IPS-15b (cell line): Measurements from ENCODE around the gene CYB561D2.

Experiments
- H3K27me3 ChIP-seq: one replicate; pipeline ENCODE4 v1.6.1; 2013; ENCODE audit warnings: low read length; ENCODE audit not compliant: control insufficient read depth, insufficient read depth
- H3K36me3 ChIP-seq: one replicate; pipeline ENCODE4 v1.6.1; 2013; ENCODE audit warnings: low read length; ENCODE audit not compliant: control insufficient read depth, insufficient read depth
- H3K4me1 ChIP-seq: one replicate; pipeline ENCODE4 v1.6.1; 2013; ENCODE audit warnings: mild to moderate bottlenecking, low read length; ENCODE audit not compliant: control insufficient read depth, insufficient read depth
- H3K4me3 ChIP-seq: one replicate; pipeline ENCODE4 v1.5.1; 2013; ENCODE audit warnings: low read depth, low read length
- H3K9ac ChIP-seq: one replicate; pipeline ENCODE4 v1.6.1; 2013; ENCODE audit warnings: low read depth, mild to moderate bottlenecking, low read length
- H3K9me3 ChIP-seq: one replicate; pipeline ENCODE4 v1.6.1; 2013; ENCODE audit warnings: mild to moderate bottlenecking, low read length; ENCODE audit not compliant: control insufficient read depth, insufficient read depth

The CYB561D2 gene

DNA sequence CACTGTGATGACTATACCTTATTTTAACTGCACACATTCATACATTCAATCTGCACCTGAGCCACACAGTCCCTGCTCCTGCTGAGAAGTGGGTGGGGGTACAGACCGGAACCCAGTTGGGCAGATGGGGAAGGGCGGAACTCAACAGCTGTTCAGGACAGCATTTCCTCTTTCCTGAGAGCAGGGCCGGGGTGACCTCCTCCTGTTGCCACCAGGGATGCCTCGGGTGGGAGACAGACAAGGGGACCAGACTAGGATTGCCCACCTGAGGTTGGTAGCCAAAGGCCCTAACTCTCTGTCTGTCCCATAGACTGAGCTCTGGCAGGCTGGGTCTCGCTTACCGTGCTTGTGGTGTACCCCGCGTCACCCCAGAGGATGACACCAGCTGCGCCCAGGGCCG, 32.0 kb upstream of the CYB561D2 start:
- Histone ChIP-seq H3K36me3 (peaks cover 35% of the 10 kb centered on the region), H3K27me3 (no peaks in the 10 kb centered on the region), H3K9ac (no peak overlapping the region), H3K4me3 (no peak overlapping the region), H3K4me1 (peaks cover 7% of the 10 kb centered on the region), H3K9me3 (no peaks in the 10 kb centered on the region)

GRCh38 chr3:50319181-50319893, 31.3 kb upstream of the CYB561D2 start:
- no peak overlapping the region for H3K9ac ChIP-seq
- peaks cover 35% of the 10 kb centered on the region for H3K36me3 ChIP-seq
- H3K4me1 ChIP-seq: peaks cover 7% of the 10 kb centered on the region
- no peaks in the 10 kb centered on the region for H3K27me3 ChIP-seq
- no peak overlapping the region for H3K4me3 ChIP-seq
- H3K9me3 ChIP-seq: no peaks in the 10 kb centered on the region

- peak overlapping the region; percentile 99 for H3K4me3 ChIP-seq
- H3K9ac ChIP-seq: peak overlapping the region; percentile 94
- H3K36me3 ChIP-seq: peaks cover 35% of the 10 kb centered on the region
- H3K4me1 ChIP-seq: peaks cover 7% of the 10 kb centered on the region
- H3K9me3 ChIP-seq: no peaks in the 10 kb centered on the region
- H3K27me3 ChIP-seq: no peaks in the 10 kb centered on the region
These were observed 30.6 kb upstream of the CYB561D2 start for GRCh38 chr3:50319894-50320625.

DNA sequence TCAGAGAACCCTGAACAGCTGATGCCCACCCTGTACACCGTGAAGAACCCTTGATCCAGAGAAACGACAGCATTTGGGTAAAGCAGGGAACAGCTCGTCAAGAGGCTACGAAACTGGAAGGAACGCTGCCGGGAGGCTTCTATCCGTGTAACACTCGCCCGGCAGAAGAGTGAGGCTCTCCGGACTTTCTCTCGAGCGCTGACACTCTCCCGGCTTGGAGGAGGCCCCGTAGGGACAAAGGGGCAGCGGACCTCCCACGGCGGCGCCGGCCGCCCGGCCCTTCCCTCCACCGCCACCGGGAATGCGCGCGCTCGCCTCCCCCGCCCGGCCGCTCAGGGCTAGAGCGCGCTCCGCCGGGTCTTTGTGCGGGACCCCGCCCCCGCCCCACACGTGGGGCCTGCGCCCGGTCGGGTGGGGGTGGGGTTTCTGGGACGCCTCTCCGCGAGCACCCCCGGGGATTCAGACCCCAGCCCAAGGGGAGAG, 29.8 kb upstream of the CYB561D2 start:
- H3K27me3 ChIP-seq: no peaks in the 10 kb centered on the region
- peaks cover 40% of the 10 kb centered on the region for H3K36me3 ChIP-seq
- H3K9ac ChIP-seq: peak overlapping the region; percentile 100
- H3K9me3 ChIP-seq: no peaks in the 10 kb centered on the region
- H3K4me1 ChIP-seq: peaks cover 7% of the 10 kb centered on the region
- peak overlapping the region; percentile 99 for H3K4me3 ChIP-seq

DNA sequence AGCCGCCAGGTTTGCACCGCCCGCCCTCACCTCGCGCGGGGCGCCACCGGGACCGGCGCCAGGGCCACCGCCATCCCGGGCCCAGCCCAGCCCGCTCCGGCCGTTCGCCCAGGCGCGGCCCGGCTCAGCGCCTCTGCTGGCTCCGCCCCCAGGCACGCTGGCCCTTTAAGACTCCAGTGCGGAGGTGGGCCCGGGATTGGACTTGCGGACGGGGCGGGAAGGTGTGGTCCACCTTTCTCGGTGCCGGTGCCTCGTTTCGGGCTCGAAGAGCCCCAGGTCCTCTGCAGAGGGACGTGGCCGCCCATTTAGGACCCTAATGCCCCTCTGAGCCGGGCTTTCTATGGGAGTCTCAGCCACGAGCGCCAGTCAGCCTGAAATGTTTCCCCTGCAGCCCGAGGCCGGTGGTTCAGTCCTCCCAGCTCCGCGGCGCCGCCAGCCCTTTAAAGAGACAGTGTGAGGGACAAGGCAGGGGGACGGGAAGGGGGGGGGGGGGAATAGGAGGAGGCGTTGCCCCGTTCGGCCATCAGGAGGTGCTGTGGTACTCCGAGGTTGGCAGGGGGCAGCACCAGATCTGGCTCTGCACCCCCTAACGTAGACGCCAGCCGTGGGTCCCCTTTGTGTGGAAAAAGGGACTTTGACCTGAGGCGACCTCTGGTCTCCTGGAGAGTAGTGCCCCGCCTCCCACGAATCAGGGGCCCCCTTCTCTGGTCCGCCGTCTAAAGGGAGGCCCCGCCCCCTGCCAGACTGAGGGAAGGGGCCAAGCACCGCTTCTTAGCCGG, 29.1 kb upstream of the CYB561D2 start:
- Histone ChIP-seq H3K9ac (peak overlapping the region; percentile 100), H3K9me3 (no peaks in the 10 kb centered on the region), H3K4me1 (peaks cover 7% of the 10 kb centered on the region), H3K27me3 (no peaks in the 10 kb centered on the region), H3K4me3 (peak overlapping the region; percentile 99), H3K36me3 (peaks cover 38% of the 10 kb centered on the region)

DNA sequence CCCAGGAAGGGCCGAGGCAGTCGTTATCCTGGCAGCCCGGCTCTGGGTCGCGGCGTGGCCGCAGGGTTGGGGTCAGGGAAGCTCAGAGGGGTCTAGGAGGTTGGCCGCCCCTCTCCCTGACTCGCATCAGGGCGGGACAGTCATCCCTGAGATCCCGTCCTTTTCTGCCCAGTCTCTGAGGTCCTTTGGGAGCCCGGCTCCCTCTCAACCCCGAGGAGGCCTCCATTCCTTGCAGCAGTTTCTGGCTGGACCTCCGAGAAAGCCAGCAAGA, 28.6 kb upstream of the CYB561D2 start:
- Histone ChIP-seq H3K36me3 (peaks cover 37% of the 10 kb centered on the region), H3K9me3 (no peaks in the 10 kb centered on the region), H3K4me3 (peak overlapping the region; percentile 99), H3K27me3 (no peaks in the 10 kb centered on the region), H3K4me1 (peaks cover 7% of the 10 kb centered on the region), H3K9ac (peak overlapping the region; percentile 71)

DNA sequence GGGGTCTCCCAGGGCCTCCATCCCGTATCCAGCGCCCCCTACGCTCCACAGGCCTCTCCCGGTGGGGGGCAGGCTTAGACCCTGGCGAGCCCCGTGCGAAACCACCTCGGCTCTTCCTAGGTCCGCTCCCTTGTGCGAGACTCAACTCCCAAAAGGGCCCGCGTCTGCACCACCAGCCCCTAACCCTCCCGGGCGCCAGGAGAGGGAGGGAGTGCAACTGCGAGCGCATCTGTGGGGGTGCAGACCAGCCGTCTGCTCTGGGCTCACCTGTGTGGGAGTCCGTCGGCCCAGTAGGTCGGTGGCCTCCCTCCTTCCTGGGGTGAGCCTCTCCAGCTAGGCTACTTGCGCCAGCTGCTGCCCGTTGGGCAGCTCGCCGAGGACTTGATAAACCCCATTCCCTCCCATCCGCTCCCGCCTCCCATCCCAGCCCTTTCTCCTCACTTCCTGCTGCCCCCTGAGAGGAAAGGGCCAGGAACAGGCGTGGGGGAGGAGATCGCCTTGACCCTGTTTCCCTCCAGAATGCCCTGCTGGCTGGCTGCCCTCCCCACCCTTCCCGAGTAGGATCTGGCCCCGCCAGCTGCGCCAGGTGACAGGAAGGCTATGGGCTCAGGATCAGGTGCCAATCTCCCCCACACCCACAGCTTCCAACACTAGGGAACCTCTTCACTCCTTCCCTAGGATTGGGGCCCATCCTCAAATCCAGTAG, 28.1 kb upstream of the CYB561D2 start, which contains the start of gene HYAL2:
Gene HYAL2 (minus strand): TSS at position 360 of the 706 bp plus-strand sequence. CDS start 2,256 bp downstream, outside the sequence.
- H3K36me3 ChIP-seq: peaks cover 32% of the 10 kb centered on the region
- H3K4me1 ChIP-seq: peaks cover 7% of the 10 kb centered on the region

DNA sequence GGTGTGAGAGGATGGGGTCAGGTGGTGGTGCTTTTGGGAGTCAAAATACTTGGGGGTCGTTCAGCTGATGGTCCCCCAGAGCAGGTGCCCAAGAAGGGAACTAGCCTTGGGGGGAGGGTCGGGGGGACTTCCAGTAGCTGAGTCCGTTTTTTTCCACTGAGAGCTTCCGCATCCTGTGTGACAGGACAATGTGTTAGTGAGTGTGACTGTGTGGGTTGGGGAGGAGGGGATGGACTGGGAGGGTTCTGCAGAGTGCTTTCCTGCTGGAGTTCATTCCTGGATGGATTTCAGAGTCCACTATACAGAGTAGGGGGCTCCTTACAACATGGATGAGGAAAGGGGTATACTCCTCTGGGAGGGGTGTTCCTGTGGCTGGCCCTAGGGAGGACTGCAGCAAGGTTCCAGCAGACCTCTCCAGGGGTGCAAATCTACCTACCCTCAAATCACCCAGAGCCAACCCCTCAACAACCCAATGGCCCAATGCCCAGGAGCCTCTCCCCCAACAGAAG, 27.5 kb upstream of the CYB561D2 start:
- peak overlapping the region; percentile 99 for H3K4me3 ChIP-seq
- peaks cover 28% of the 10 kb centered on the region for H3K36me3 ChIP-seq
- H3K9me3 ChIP-seq: no peaks in the 10 kb centered on the region
- peaks cover 7% of the 10 kb centered on the region for H3K4me1 ChIP-seq
- H3K27me3 ChIP-seq: no peaks in the 10 kb centered on the region
- no peak overlapping the region for H3K9ac ChIP-seq

More for the DNA sequence above, 28.1 kb upstream of the CYB561D2 start, which contains the start of gene HYAL2:
- H3K9ac ChIP-seq: peak within 1 kb of the TSS; percentile 100
- no peaks in the 10 kb centered on the region for H3K9me3 ChIP-seq
- H3K27me3 ChIP-seq: no peaks in the 10 kb centered on the region
- peak within 1 kb of the TSS; percentile 99 for H3K4me3 ChIP-seq

DNA sequence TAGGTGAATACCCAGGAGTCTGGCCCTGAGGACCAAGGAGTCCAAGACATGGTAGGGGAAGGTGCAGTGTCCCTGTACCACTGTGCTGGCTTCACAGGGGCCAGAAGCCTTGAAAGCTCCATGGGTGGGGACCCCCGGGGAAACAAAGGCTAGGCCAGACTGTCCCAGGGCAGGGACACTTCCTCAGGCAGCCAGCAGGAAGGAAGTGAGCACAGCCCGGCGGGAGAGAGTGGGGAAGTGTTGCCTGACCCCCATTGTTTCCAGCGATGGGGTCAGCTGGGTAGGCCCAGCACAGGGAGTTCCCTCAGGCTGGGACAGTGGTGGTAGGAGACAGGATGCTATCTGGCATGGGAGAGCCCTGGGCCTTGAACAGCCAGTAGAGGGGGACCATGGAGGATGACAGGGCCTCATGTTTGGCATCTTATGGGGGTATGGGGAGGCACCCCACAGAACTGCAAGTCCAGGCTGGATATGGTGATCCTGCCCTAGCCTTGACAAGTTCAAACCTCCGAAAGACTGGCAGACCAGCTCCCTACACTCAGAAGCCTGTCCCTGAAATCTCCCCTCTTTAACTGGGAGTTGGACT, 27.0 kb upstream of the CYB561D2 start:
- no peaks in the 10 kb centered on the region for H3K27me3 ChIP-seq
- no peak overlapping the region for H3K9ac ChIP-seq
- H3K36me3 ChIP-seq: peaks cover 22% of the 10 kb centered on the region
- no peak overlapping the region for H3K4me3 ChIP-seq
- H3K4me1 ChIP-seq: peaks cover 7% of the 10 kb centered on the region
- no peaks in the 10 kb centered on the region for H3K9me3 ChIP-seq

- H3K9ac ChIP-seq: no peak overlapping the region
- peaks cover 14% of the 10 kb centered on the region for H3K36me3 ChIP-seq
- peaks cover 7% of the 10 kb centered on the region for H3K4me1 ChIP-seq
- no peaks in the 10 kb centered on the region for H3K9me3 ChIP-seq
- H3K4me3 ChIP-seq: no peak overlapping the region
- no peaks in the 10 kb centered on the region for H3K27me3 ChIP-seq
These were observed 26.1 kb upstream of the CYB561D2 start for GRCh38 chr3:50324351-50325112.
